HCT116 (cell line): ENCODE results near the gene SLC17A5. TPM values are rescaled to one million over a fixed set of nuclear protein-coding genes. Genes with fewer than 3 reads are reported as not detected.

Experiments
- ATAC-seq: fragments of 200-7000 bp; cut with Tn5 transposase; 2 replicates; pipeline ENCODE4 v1.9.1; 2020; ENCODE audit warnings: mild to moderate bottlenecking, moderate library complexity
- BruUV-seq: library from RNA; stranded (reverse); fragments of 400-500 nt; replicated peaks from 2 replicates; lab custom pipeline; 2021; lab: Mats Ljungman, UMichigan
- CTCF ChIA-PET: fragments of 300-600 bp; sonication (Branson Sonifier 250); formaldehyde crosslinking; loops from one replicate; lab custom pipeline; 2021; ENCODE audit warnings: antibody characterized with exemption; lab: Charles Lee
- POLR2A ChIA-PET: fragments of 300-600, 350-600 bp; sonication (Branson Sonifier 250); formaldehyde crosslinking; loops from one replicate; lab custom pipeline; 2021; ENCODE audit warnings: antibody characterized with exemption; lab: Charles Lee
- RAD21 ChIA-PET, 2 experiments: fragments of 300-600 bp; sonication (Branson Sonifier 250); formaldehyde crosslinking; loops; one replicate each; lab custom pipeline; 2023; ENCODE audit warnings: low total read pairs in 2 of 2; ENCODE audit not compliant: uncharacterized antibody in 2 of 2, unreplicated experiment in 2 of 2, low non-redundant PET in 1 of 2; lab: Charles Lee
- DNase-seq: peaks from one replicate; pipeline ENCODE4 v3.0.0-alpha.2; 2010; ENCODE audit warnings: low read depth, low spot score
- H2AFZ ChIP-seq: fragments of 200-600 bp; shearing (Covaris generic), sonication (generic); 2 replicates; pipeline ENCODE4 v1.6.1; 2017; ENCODE audit warnings: low read depth, mixed run types, mixed read lengths, antibody characterized with exemption, low read length; ENCODE audit not compliant: poor library complexity, severe bottlenecking
- H3K27ac ChIP-seq: 2 replicates; pipeline ENCODE4 v1.5.1; 2012; ENCODE audit warnings: low read depth, low read length
- H3K27me3 ChIP-seq: fragments of 200-600 bp; sonication (generic); 2 replicates; pipeline ENCODE4 v1.6.1; 2016; ENCODE audit warnings: mixed run types, low read length, mixed read lengths; ENCODE audit not compliant: insufficient read depth
- H3K36me3 ChIP-seq, 2 experiments: fragments of 200-500 bp in 1 of 2; fragments of 200-600 bp in 1 of 2; sonication (Bioruptor generic) in 1 of 2; sonication (generic) in 1 of 2; 2 replicates each; pipeline versions ENCODE4 v1.5.1 to v1.6.1; 2014 to 2016; ENCODE audit warnings: low read length in 2 of 2, inconsistent platforms in 1 of 2, mixed read lengths in 1 of 2, mixed run types in 1 of 2; ENCODE audit not compliant: insufficient read depth in 2 of 2, control insufficient read depth in 1 of 2
- H3K4me1 ChIP-seq, 2 experiments: fragments of 200-600 bp in 1 of 2; sonication (generic) in 1 of 2; 2 replicates each; pipeline versions ENCODE4 v1.5.1 to v1.6.1; 2012 to 2017; ENCODE audit warnings: low read length in 2 of 2, inconsistent platforms in 1 of 2, mild to moderate bottlenecking in 1 of 2, mixed read lengths in 1 of 2, mixed run types in 1 of 2, moderate library complexity in 1 of 2; ENCODE audit not compliant: insufficient read depth in 2 of 2, control insufficient read depth in 1 of 2
- H3K4me2 ChIP-seq: fragments of 200-600 bp; sonication (generic); 2 replicates; pipeline ENCODE4 v1.6.1; 2017; ENCODE audit warnings: mixed run types, low read length, mixed read lengths
- H3K4me3 ChIP-seq, 2 experiments: fragments of 200-600 bp in 1 of 2; sonication (generic) in 1 of 2; replicated peaks in 1 of 2; 2 replicates each; pipeline ENCODE4 v1.5.1; 2011 to 2016; ENCODE audit warnings: low read length in 2 of 2, control low read depth in 1 of 2, low read depth in 1 of 2, mild to moderate bottlenecking in 1 of 2, mixed read lengths in 1 of 2, mixed run types in 1 of 2
- H3K79me2 ChIP-seq: fragments of 200-600 bp; sonication (generic); 2 replicates; pipeline ENCODE4 v1.6.1; 2017; ENCODE audit warnings: mild to moderate bottlenecking, mixed run types, low read length, moderate library complexity, mixed read lengths; ENCODE audit not compliant: insufficient read depth
- H3K9ac ChIP-seq: fragments of 200-600 bp; sonication (generic); 2 replicates; pipeline ENCODE4 v1.6.1; 2016; ENCODE audit warnings: low read length, mixed read lengths
- H3K9me2 ChIP-seq: fragments of 200-600 bp; sonication (generic), shearing (Covaris generic); 2 replicates; pipeline ENCODE4 v1.6.1; 2017; ENCODE audit warnings: mixed run types, mild to moderate bottlenecking, moderate library complexity; ENCODE audit not compliant: insufficient read depth
- H3K9me3 ChIP-seq, 2 experiments: fragments of 200-500 bp in 1 of 2; fragments of 200-600 bp in 1 of 2; sonication (Bioruptor generic) in 1 of 2; sonication (generic) in 1 of 2; 2 replicates each; pipeline ENCODE4 v1.6.1; 2014 to 2017; ENCODE audit warnings: low read length in 2 of 2, mixed read lengths in 2 of 2, inconsistent platforms in 1 of 2, low read depth in 1 of 2, mild to moderate bottlenecking in 1 of 2, mixed run types in 1 of 2, moderate library complexity in 1 of 2; ENCODE audit not compliant: control insufficient read depth in 1 of 2, insufficient read depth in 1 of 2
- H4K20me1 ChIP-seq: fragments of 200-600 bp; sonication (generic), shearing (Covaris generic); 2 replicates; pipeline ENCODE4 v1.6.1; 2017; ENCODE audit warnings: mixed run types, mild to moderate bottlenecking, moderate library complexity; ENCODE audit not compliant: insufficient read depth
- CBX3 ChIP-seq: IDR thresholded peaks from 2 replicates; pipeline ENCODE4 v1.6.1; 2012; ENCODE audit warnings: low read depth
- EGR1 ChIP-seq: IDR thresholded peaks from 2 replicates; pipeline ENCODE4 v1.6.1; 2012; ENCODE audit warnings: low read depth
- ELF1 ChIP-seq: IDR thresholded peaks from 2 replicates; pipeline ENCODE4 v1.6.1; 2012; ENCODE audit warnings: low read depth, borderline replicate concordance
- EZH2phosphoT487 ChIP-seq: fragments of 200-600 bp; IDR thresholded peaks from 2 replicates; pipeline ENCODE4 v1.6.1; 2018; ENCODE audit warnings: antibody characterized with exemption, borderline replicate concordance
- FOSL1 ChIP-seq: IDR thresholded peaks from 2 replicates; pipeline ENCODE4 v1.6.1; 2012; ENCODE audit warnings: low read depth
- POLR2AphosphoS5 ChIP-seq: IDR thresholded peaks from 2 replicates; pipeline ENCODE4 v1.6.1; 2011; ENCODE audit warnings: mild to moderate bottlenecking, low read depth, low read length, moderate library complexity
- RAD21 ChIP-seq: IDR thresholded peaks from 2 replicates; pipeline ENCODE4 v1.6.1; 2012; ENCODE audit warnings: low read depth, mild to moderate bottlenecking
- SIN3A ChIP-seq: IDR thresholded peaks from 2 replicates; pipeline ENCODE4 v1.6.1; 2012; ENCODE audit warnings: low read depth
- SP1 ChIP-seq: IDR thresholded peaks from 2 replicates; pipeline ENCODE4 v1.6.1; 2012; ENCODE audit warnings: low read depth
- YY1 ChIP-seq: IDR thresholded peaks from 2 replicates; pipeline ENCODE4 v1.6.1; 2011; ENCODE audit warnings: low read length, low read depth, moderate library complexity, mild to moderate bottlenecking; ENCODE audit not compliant: insufficient replicate concordance; ENCODE audit errors: extremely low read depth
- ZNF274 ChIP-seq: fragments of 200-500 bp; sonication (Bioruptor generic); IDR thresholded peaks from 2 replicates; pipeline ENCODE4 v1.6.1; 2014; ENCODE audit warnings: mild to moderate bottlenecking, low read depth, low read length, inconsistent platforms
- intact Hi-C: fragments of 100-400 bp; cut with micrococcal nuclease; formaldehyde crosslinking; loops from 2 replicates; pipeline ENCODE4 v1.10.0; 2022
- total RNA-seq: library from RNA; stranded (reverse); gene quantifications from one replicate; pipeline ENCODE4 v1.2.1, GENCODE V29; 2021; ENCODE audit not compliant: unreplicated experiment
- TF ChIP-seq, protein P1 (sequence below): IDR thresholded peaks from 2 replicates; pipeline ENCODE4 v1.6.1; 2012
- TF ChIP-seq, protein P2 (sequence below): IDR thresholded peaks from 2 replicates; pipeline ENCODE4 v1.6.1; 2012
- TF ChIP-seq, protein P3 (sequence below): IDR thresholded peaks from 2 replicates; pipeline ENCODE4 v1.6.1; 2011; ENCODE audit warnings: mild to moderate bottlenecking, low read length, moderate library complexity; ENCODE audit not compliant: insufficient replicate concordance; ENCODE audit errors: extremely low read depth

The SLC17A5 gene
- total RNA-seq, 1 experiment from 2014 or later: 17.0 TPM

DNA sequence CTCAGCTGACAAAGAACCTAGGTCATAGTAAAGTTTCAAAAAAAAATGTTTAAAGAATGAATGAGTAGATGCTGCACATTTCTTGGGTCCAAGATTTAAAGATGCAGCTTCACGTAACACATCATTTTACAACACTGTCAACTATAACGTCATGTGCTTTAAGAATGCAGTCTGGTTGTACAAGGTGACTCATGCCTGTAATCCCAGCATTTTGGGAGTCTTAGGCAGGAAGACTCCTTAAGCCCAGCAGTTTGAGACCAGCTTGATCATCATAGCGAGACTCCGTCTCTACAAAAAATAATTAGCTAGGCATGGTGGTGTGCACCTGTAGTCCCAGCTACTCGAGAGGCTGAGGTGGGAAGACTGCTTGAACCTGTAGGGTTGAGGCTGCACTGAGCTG is 21.9 kb downstream of the SLC17A5 start:
- H3K4me2 ChIP-seq: no peak overlapping the region
- no peaks in the 10 kb centered on the region for H4K20me1 ChIP-seq
- H3K9me3 ChIP-seq: no peaks in the 10 kb centered on the region
- no peak overlapping the region for H2AFZ ChIP-seq
- ChIA-PET CTCF (no interaction called here), RAD21 (no interaction called here), POLR2A (interaction anchor here (0.7 to 2.0 kb wide), 4 partner anchors 22 to 170 kb away, joined by 3 to 5 read pairs (median 4); partner anchors contain the start of gene MTO1)
- no peaks in the 10 kb centered on the region; a peak in 1 of 4 replicates for H3K4me1 ChIP-seq
- H3K4me3 ChIP-seq: no peak overlapping the region
- no peaks in the 10 kb centered on the region for H3K27me3 ChIP-seq
- H3K79me2 ChIP-seq: no peaks in the 10 kb centered on the region
- H3K27ac ChIP-seq: no peak overlapping the region
- no peak overlapping the region for H3K9ac ChIP-seq
- peaks cover 7 to 23% of the 10 kb centered on the region in 2 experiments; a peak in 3 of 4 replicates for H3K36me3 ChIP-seq
- BruUV-seq: no TSS peak
- intact Hi-C loops: no loop called here
- no peak for ATAC-seq
- TF ChIP-seq POLR2AphosphoS5 (no peak), SIN3A (no peak), EGR1 (no peak), EZH2phosphoT487 (no peak), ELF1 (no peak)
- TF ChIP-seq, protein P1, sequence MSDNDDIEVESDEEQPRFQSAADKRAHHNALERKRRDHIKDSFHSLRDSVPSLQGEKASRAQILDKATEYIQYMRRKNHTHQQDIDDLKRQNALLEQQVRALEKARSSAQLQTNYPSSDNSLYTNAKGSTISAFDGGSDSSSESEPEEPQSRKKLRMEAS: no peak
- H3K9me2 ChIP-seq: no peaks in the 10 kb centered on the region
- no peak for DNase-seq

DNA sequence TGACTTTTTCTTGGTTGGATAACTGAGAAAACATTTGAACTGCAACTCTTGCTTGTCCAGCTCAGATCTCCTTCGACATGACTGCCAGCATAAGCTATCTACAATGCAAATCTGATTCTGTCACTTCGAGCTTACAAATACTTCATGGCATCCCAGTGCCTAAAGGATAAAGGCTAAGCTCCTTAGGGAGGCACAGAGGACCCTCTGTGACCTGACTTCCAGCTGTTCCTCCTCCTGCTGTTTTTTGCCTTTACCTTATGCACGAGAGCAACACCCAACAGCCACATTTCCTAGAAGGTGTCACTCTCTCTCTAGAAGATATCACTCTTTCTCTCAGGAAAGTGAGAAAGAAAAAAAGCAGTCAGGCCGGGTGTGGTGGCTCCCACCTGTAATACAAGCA is 23.4 kb downstream of the SLC17A5 start:
- TF ChIP-seq ZNF274 (no peak), ELF1 (no peak), YY1 (no peak), FOSL1 (no peak), SP1 (no peak), EGR1 (no peak), RAD21 (no peak), CBX3 (no peak), POLR2AphosphoS5 (no peak)
- TF ChIP-seq, protein P2, sequence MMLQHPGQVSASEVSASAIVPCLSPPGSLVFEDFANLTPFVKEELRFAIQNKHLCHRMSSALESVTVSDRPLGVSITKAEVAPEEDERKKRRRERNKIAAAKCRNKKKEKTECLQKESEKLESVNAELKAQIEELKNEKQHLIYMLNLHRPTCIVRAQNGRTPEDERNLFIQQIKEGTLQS: no peak
- TF ChIP-seq, protein P3, sequence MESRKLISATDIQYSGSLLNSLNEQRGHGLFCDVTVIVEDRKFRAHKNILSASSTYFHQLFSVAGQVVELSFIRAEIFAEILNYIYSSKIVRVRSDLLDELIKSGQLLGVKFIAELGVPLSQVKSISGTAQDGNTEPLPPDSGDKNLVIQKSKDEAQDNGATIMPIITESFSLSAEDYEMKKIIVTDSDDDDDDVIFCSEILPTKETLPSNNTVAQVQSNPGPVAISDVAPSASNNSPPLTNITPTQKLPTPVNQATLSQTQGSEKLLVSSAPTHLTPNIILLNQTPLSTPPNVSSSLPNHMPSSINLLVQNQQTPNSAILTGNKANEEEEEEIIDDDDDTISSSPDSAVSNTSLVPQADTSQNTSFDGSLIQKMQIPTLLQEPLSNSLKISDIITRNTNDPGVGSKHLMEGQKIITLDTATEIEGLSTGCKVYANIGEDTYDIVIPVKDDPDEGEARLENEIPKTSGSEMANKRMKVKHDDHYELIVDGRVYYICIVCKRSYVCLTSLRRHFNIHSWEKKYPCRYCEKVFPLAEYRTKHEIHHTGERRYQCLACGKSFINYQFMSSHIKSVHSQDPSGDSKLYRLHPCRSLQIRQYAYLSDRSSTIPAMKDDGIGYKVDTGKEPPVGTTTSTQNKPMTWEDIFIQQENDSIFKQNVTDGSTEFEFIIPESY: no peak
- TF ChIP-seq, protein P1: no peak
- Histone ChIP-seq H3K4me3 (no peak overlapping the region), H3K4me1 (no peaks in the 10 kb centered on the region), H3K27me3 (no peaks in the 10 kb centered on the region), H3K9ac (no peak overlapping the region), H3K4me2 (no peak overlapping the region), H3K36me3 (peaks cover 7 to 18% of the 10 kb centered on the region in 2 experiments; a peak in 3 of 4 replicates), H4K20me1 (no peaks in the 10 kb centered on the region), H3K9me2 (no peaks in the 10 kb centered on the region), H3K27ac (no peak overlapping the region), H2AFZ (no peak overlapping the region), H3K79me2 (no peaks in the 10 kb centered on the region), H3K9me3 (no peaks in the 10 kb centered on the region)
- ChIA-PET CTCF (no interaction called here), RAD21 (no interaction called here), POLR2A (no interaction called here)
- ATAC-seq: no peak
- intact Hi-C loops: no loop called here
- DNase-seq: no peak
- BruUV-seq: no TSS peak
